HepG2 (cell line): ENCODE measurements around the gene LIN28B. TPM values are rescaled to one million over a fixed set of nuclear protein-coding genes. Genes with fewer than 3 reads are reported as not detected.

Experiments used
- JUND ChIP-seq: sonication (generic); formaldehyde crosslinking; IDR thresholded peaks from 2 replicates; pipeline ENCODE4 v1.8.0; 2022; ENCODE audit warnings: mild to moderate bottlenecking, missing genetic modification reagents
- NCOA1 ChIP-seq: sonication (generic); formaldehyde crosslinking; IDR thresholded peaks from 2 replicates; pipeline ENCODE4 v1.9.0; 2021; ENCODE audit warnings: missing genetic modification reagents
- NCOR1 ChIP-seq: fragments of 200-600 bp; sonication (generic); IDR thresholded peaks from 2 replicates; pipeline ENCODE4 v1.7.0; 2017; ENCODE audit warnings: antibody characterized with exemption, low read length, borderline replicate concordance
- NFYB ChIP-seq: sonication (generic); formaldehyde crosslinking; IDR thresholded peaks from 2 replicates; pipeline ENCODE4 v1.4.0; 2020; ENCODE audit warnings: missing genetic modification reagents
- RAD21 ChIP-seq: fragments of 450-650 bp; formaldehyde crosslinking; IDR thresholded peaks from 2 replicates; pipeline ENCODE4 v1.5.0; 2020; ENCODE audit warnings: mild to moderate bottlenecking
- REST ChIP-seq, 2 experiments: IDR thresholded peaks; 2 replicates each; pipeline ENCODE4 v1.6.1; 2011 to 2012; ENCODE audit warnings: low read length in 2 of 2, borderline replicate concordance in 1 of 2, low read depth in 1 of 2, mild to moderate bottlenecking in 1 of 2, moderate library complexity in 1 of 2
- TAF15 ChIP-seq: fragments of 200-400 bp; formaldehyde crosslinking; IDR thresholded peaks from one replicate; pipeline ENCODE4 v1.6.1; 2018; ENCODE audit warnings: mild to moderate bottlenecking, low read depth, low read length; ENCODE audit not compliant: poor library complexity, severe bottlenecking
- TEAD2 ChIP-seq: sonication (generic); formaldehyde crosslinking; IDR thresholded peaks from 2 replicates; pipeline ENCODE4 v1.9.0; 2021; ENCODE audit warnings: missing genetic modification reagents
- THAP11 ChIP-seq: IDR thresholded peaks from 2 replicates; pipeline ENCODE4 v1.6.1; 2016; ENCODE audit warnings: missing biosample characterization, missing genetic modification reagents
- ZBTB14 ChIP-seq: sonication (generic); formaldehyde crosslinking; IDR thresholded peaks from 2 replicates; pipeline ENCODE4 v1.4.0; 2020; ENCODE audit warnings: missing genetic modification reagents
- ZNF121 ChIP-seq: sonication (generic); formaldehyde crosslinking; IDR thresholded peaks from 2 replicates; pipeline ENCODE4 v1.5.0; 2020; ENCODE audit warnings: mild to moderate bottlenecking, missing genetic modification reagents
- ZNF17 ChIP-seq: sonication (generic); formaldehyde crosslinking; IDR thresholded peaks from 2 replicates; pipeline ENCODE4 v1.5.0; 2020; ENCODE audit warnings: mild to moderate bottlenecking, missing genetic modification reagents
- ZNF430 ChIP-seq: sonication (generic); formaldehyde crosslinking; IDR thresholded peaks from 2 replicates; pipeline ENCODE4 v1.9.0; 2021; ENCODE audit warnings: mild to moderate bottlenecking, missing genetic modification reagents
- polyA plus RNA-seq, 8 experiments: library from polyadenylated mRNA; depleted of rRNA in 3 of 8; stranded (reverse) in 7 of 8; unstranded in 1 of 8; fragments of >200 nt; fragmentation: Illumina TruSeq in 4 of 8; extraction: Trizol in 4 of 8; gene quantifications; 2 replicates each; pipeline versions ENCODE4 v1.2.1 to v1.2.3, GENCODE V29; 2011 to 2016; ENCODE audit warnings: low read depth in 4 of 8, missing spikeins in 1 of 8, mixed read lengths in 1 of 8; ENCODE audit not compliant: insufficient read depth in 1 of 8
- total RNA-seq, 5 experiments: library from RNA; depleted of rRNA; stranded (reverse); fragments of >200 nt; fragmentation: Illumina TruSeq; extraction: Trizol; gene quantifications; 2 replicates each; pipeline ENCODE4 v1.2.3, GENCODE V29; 2016; ENCODE audit warnings: low read depth in 1 of 5
- TF ChIP-seq, protein P1 (sequence below): sonication (generic); formaldehyde crosslinking; IDR thresholded peaks from 2 replicates; pipeline ENCODE4 v1.4.0; 2020; ENCODE audit warnings: missing genetic modification reagents
- TF ChIP-seq, protein P2 (sequence below): sonication (generic); formaldehyde crosslinking; IDR thresholded peaks from 2 replicates; pipeline ENCODE4 v1.5.1; 2020; ENCODE audit warnings: missing genetic modification reagents, mild to moderate bottlenecking, borderline replicate concordance
- TF ChIP-seq, protein P3 (sequence below): sonication (generic); formaldehyde crosslinking; IDR thresholded peaks from 2 replicates; pipeline ENCODE4 v1.4.0; 2020; ENCODE audit warnings: mild to moderate bottlenecking, low read depth, missing genetic modification reagents
- TF ChIP-seq, protein P4 (sequence below): sonication (generic); formaldehyde crosslinking; IDR thresholded peaks from 2 replicates; pipeline ENCODE4 v1.8.1; 2023; ENCODE audit warnings: mild to moderate bottlenecking, moderate library complexity, missing genetic modification reagents

Gene LIN28B
- total and polyA plus RNA-seq, 2 of the 13 experiments (the other 11 are each of a cell fraction or from before 2014, with no cell fraction given), result 14.5 to 56.8 TPM

DNA sequence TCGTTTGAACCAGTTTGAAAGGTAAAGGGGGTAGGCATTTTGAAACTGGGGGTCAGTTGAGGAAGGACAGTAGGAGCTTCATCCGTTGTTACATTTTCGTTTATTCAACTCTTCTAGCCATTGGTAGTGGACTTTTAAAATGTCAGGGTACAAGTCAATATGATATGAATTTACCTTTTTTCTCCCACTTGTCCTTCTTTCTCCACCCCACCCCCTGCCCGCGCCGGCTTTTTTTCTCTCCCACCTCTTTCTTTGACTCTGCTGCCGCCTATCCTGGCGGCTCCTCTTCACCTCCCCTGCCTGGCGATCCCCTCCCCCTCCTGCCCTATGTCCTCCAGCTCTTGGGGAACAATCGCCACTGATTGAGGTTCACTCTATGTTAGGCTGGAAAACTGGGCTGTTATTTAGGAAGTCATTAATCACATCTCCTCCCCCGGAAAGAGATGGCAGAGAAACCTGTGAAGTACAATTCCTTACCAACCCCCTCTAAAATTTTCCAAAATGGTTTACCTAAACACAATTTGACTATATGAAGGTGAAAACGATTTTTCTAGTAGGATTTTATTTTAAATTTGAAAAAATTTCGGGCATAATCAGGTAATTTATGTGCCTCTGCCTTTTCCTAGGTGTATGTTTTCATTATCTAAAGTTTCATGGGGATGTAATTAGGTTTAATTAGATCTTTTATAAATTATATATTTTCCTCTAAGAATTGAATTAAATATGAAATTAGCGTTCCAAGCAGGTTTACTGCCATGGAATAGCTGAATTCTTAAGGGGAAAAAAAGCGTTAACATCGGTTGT, 778 bp upstream of the LIN28B start (continued):
- no peak for TF ChIP-seq NFYB (CRISPR knock-in tag)
- TF ChIP-seq, protein P1, sequence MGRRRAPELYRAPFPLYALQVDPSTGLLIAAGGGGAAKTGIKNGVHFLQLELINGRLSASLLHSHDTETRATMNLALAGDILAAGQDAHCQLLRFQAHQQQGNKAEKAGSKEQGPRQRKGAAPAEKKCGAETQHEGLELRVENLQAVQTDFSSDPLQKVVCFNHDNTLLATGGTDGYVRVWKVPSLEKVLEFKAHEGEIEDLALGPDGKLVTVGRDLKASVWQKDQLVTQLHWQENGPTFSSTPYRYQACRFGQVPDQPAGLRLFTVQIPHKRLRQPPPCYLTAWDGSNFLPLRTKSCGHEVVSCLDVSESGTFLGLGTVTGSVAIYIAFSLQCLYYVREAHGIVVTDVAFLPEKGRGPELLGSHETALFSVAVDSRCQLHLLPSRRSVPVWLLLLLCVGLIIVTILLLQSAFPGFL (CRISPR knock-in tag), result no peak
- TF ChIP-seq NCOR1, result no peak
- TF ChIP-seq RAD21 (CRISPR knock-in tag), result no peak
- TF ChIP-seq ZNF17 (CRISPR knock-in tag), result no peak
- TF ChIP-seq THAP11 (CRISPR knock-in tag), result 0 out of 2 replicates have a peak, but pooled peaks have one; percentile 16
- TF ChIP-seq, protein P2, sequence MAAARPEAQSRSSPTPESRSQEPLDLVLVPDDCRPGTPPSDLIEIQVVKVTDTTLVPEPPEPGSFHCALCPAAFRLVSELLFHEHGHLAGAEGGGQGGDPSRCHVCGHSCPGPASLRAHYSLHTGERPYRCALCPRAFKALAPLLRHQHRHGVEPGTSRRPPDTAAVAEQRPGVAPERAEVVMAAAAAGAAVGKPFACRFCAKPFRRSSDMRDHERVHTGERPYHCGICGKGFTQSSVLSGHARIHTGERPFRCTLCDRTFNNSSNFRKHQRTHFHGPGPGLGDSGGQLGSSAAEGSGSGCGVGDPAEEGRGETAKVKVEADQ (CRISPR knock-in tag), result no peak
- no peak for TF ChIP-seq TEAD2
- TF ChIP-seq, protein P3, sequence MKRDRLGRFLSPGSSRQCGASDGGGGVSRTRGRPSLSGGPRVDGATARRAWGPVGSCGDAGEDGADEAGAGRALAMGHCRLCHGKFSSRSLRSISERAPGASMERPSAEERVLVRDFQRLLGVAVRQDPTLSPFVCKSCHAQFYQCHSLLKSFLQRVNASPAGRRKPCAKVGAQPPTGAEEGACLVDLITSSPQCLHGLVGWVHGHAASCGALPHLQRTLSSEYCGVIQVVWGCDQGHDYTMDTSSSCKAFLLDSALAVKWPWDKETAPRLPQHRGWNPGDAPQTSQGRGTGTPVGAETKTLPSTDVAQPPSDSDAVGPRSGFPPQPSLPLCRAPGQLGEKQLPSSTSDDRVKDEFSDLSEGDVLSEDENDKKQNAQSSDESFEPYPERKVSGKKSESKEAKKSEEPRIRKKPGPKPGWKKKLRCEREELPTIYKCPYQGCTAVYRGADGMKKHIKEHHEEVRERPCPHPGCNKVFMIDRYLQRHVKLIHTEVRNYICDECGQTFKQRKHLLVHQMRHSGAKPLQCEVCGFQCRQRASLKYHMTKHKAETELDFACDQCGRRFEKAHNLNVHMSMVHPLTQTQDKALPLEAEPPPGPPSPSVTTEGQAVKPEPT (CRISPR knock-in tag), result no peak
- TF ChIP-seq JUND (CRISPR knock-in tag), result no peak
- TF ChIP-seq ZNF430, result no peak
- TF ChIP-seq, protein P4, sequence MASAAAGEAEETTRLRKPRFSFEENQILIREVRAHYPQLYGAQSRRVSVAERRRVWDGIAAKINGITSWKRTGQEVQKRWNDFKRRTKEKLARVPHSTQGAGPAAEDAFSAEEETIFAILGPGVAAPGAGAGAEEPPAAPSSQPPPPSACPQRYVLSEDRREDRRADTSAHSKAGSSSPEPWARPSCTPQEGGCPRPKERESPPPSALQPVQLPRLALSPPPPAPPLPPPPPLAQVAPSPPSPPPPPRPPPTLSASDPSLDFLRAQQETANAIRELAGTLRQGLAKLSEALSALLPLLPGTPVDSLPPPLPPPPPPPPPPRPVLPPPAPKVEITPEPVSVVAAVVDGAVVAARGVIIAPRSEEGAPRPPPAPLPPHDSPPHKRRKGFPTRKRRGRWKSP (CRISPR knock-in tag), result no peak
- TF ChIP-seq TAF15, result no peak
- no peak for TF ChIP-seq NCOA1 (CRISPR knock-in tag)
- TF ChIP-seq ZNF121 (CRISPR knock-in tag), result no peak
- TF ChIP-seq ZBTB14 (CRISPR knock-in tag), result no peak
- TF ChIP-seq REST (IDR thresholded peaks at IDR 0.05; ENCODE audit: borderline replicate concordance in 1 of 2, low read depth in 1 of 2, low read length in 2 of 2), result no peak
